Activated CD8-positive, alpha-beta memory T cell treated with anti-CD3 and anti-CD28 coated beads for 1 hour (primary cell): ENCODE measurements around the gene ARL1.
A peak's percentile ranks its signal among the peaks of the same experiment; 100 is the strongest.
"Not testable (repeated sequence)": the region's sequence is repeated elsewhere in the genome, so short reads cannot be mapped to it uniquely, and the experiment has no call there.

Experiments
- DNase-seq, 2 donors: peaks; one replicate each; pipeline ENCODE4 v3.0.0-alpha.2; 2020; ENCODE audit warnings: low read depth in 1 of 2; ENCODE audit errors: extremely low read depth in 1 of 2

The ARL1 gene

DNA sequence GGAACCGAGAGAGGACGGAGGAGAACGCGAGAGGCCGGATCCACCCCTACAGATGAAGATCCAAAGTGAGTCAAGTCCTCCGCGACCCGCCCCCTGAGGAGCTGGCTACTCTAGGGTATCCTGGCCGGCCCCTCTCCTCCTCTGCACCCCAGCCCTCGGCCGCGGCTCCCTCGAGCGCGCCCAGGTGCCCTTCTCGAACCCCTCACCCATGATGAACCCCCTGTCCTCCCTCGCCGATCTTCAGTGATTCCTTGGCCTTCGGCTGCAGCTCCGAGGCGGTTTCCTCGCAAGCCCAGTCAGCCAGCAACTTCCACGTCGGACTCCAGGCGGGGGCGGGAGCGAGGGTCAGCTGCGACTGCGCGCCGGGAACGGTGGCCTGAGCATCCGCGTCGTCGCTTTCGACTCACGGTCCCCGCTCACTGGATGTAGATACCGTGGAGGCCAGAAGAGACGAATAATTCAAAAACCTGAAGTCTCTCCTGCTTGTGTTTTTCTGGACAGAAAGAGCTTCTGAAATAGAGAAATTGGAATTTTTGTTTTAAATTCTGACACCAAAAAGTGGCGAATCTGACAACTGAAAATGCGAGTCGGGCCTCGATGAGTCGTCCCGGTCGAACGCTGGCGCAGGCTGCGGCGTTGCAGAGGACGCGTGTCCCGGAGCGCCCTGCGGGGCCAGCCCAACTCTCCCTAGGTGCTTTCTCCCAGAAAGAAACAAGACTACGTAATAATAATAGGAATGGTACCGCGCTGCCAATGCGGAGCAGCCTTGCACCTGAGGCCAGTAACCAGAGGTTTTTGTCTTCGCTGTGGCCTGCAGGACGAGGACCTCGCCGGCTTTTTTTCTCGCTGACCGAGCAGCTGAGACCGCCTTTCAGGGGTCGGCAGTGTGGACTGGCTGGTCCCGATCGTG lies at the start of gene ARL1:
TSS of gene ARL1 (minus strand) at position 337 of the 910 bp plus-strand sequence. CDS start at position 210, 127 bp downstream.
- peak; percentile 37 to 63 for DNase-seq

DNA sequence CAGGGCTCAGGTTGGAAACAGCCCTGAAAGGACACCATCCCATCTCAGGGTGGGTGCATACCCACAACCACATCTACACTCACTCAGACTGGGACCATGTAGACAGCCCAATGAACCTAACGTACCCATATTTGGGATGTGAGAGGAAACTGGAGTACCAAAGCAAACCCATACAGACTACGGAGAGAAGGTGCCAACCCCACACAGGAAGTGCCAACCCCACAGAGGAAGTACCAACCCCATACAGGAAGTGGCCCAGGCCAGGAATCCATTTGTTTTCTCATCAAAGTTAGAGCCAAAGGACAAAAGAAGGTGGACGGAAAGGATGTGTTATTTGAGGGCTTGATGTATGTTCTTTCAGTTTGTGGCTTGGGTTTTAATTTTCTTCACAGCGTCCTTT lies 48.1 kb upstream of the ARL1 start:
- no peak for DNase-seq

DNA sequence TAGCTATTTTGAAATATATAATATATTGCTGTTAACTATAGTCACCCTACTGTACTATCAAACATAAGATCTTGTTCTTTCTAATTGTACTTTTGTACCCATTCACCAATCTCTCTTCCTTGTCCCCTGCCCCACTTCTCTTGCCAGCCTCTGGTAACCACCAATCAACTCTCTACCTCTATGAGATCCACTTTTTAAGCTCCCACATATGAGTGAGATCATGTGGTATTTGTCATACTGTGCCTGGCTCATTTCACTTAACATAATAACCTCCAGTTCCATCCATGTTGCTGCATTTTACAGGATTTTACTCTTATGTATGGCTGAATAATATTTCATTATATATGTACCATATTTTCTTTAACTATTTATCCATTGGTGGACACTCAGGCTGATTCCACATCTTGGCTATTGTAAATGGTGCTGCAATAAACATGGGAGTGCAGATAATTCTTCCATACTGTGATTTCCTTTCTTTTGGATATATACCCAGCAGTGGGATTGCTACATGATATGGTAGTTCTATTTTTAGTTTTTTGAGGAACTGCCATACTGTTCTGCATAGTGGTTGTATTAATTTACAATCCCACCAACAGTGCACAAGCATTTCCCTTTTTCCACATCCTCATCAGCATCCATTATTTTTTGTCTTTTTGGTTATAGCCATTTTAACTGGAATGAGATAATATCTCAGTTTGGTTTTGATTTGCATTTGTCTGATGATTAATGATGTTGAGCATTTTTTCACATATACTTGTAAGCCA lies 34.1 kb upstream of the ARL1 start:
- DNase-seq = no peak

DNA sequence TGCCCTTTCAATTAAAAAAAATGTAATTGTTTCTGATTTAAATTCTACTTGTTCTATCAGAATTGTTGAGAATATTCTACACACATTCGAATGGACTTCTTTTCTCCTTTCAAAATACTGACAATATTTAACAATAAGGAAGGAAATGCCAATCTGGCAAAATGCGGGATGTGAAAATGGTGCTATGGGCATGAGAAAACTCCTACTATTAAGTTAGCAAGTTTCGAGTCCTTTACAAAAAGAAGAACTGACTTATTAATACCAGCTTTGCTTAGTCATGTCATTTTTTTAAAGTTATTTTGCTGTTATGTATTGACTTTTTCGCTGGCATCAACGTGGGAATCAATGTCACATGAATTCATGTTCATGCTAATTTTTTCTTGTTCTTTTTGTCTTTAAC lies 31.7 kb upstream of the ARL1 start:
- DNase-seq = no peak

DNA sequence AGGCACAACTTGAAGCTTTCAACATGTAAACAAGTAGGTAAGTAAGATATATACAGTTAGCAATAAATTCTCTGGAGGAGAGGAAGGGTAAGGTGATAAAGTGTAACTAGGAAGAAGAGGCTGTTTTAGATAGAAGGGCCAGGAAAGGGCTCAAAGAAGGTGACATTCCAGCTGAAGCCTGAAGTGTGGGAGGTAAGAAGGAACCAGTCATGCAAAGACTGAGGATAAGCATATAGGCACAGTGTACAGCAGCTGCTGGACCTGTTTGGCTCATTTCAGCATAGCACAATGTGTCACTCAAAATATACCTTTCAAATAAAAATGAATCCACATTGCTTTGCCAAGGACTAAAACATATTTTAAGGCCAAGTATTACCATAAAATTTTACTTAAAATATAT lies 28.6 kb upstream of the ARL1 start:
- no peak for DNase-seq

DNA sequence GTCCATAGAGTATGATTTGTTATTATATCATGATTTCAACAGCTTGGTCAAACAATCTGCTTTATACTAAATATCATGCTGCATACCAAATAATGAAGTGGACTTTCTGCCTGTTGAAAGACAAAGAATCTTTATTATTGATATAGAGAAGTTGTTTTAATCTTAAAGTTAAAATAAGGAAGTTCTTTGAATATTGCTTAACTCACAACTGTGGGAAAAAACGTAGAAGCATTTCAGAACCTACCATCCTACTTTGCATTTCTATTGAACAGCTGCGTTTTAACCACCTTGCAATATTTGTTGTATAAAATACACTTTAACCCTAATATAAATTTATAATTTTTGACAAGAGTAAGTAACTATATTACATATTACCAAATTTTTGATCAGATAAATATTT lies 22.9 kb upstream of the ARL1 start:
- no peak for DNase-seq

DNA sequence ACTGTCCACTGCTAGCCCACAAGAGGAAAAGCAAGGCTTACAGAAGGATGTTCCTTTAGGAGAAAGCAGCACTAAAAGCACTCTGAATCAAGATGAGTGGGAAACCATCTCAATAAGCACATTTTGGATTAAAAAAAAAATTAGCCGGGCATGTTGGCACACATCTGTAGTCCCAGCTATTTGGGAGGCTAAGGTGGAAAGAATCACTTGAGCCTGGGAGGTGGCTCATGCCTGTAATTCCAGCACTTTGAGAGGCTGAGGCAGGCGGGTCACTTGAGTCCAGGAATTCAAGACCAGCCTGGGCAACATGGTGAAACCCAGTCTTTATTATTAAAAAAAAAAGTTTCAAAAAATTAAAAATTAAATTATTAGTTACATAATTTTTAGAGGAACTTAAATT lies 17.0 kb upstream of the ARL1 start:
- no peak for DNase-seq

DNA sequence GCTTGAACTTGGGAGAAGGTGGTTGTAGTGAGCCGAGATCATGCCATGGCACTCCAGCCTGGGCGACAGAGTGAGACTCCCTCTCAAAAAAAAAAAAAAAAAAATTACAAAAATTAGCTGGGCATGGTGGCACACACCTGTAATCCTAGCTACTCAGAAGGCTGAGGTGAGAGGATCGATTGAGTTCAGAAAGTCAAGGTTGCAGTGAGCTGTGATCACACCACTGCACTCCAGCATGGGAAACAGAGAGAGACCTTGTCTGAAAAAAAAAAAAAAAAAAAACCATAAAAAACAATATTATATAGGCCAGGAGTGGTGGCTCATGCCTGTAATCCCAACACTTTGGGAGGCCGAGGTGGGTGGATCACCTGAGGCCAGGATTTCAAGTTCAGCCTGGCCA lies 14.5 kb upstream of the ARL1 start:
- DNase-seq = not testable (repeated sequence)

DNA sequence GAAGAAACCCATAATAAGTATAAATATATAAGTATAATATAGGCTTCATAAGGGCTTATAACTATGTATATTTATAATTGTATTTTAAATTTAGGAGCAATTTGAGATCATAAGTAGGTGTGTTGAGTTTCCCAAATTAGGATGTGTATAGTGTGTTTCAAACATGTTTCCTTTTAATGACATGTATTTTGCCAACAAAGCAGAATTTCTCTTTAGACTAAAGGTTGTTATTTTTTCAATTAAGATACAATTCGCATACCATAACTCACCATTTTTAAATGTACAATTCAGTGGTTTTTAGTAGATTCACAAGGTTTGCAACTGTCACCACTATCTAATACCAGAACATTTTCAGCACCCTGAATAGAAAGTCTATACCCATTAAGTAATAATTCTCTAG lies 7.7 kb upstream of the ARL1 start:
- DNase-seq = no peak

DNA sequence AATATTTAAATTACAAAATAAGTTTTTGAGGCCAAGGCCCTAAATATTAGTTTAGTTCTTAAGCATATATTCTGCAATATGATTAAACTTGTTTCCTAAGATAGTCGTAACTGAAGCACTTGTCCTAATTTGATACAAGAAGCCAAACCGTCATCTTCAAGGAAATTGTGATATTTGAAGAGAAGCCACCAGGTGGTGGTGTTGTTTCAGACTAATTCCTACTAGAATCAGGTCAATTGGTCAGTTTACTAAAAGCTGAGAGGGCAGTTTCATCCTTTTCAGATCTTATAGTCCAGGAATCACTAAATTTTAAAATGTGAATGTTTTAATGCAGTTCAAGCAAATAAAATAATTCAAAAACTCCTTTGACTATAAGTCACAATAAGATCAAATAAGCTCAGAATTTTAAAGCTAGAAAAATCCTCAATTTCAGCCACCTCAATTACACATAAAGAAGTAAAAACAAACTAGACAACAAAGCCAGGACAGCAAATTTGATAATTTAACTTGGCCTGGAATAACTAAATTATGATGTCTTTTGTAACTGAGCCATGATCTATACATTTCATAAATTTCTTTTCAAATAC lies 7.1 kb upstream of the ARL1 start:
- DNase-seq = no peak

DNA sequence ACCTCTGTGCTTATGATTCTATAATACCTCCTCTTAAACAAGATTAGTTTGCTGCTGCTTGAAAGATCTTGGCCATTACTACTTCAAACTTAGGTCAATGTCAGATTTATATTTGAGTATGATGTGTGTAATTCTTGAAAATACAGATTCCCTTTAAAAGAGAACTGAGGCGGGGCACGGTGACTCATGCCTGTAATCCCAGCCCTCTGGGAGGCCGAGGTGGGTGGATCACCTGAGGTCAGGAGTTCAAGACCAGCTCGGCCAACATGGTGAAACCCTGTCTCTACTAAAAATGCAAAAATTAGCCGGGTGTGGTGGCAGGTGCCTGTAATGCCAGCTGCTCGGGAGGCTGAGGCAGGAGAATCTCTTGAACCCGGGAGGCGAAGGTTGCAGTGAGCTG lies 2.6 kb upstream of the ARL1 start:
- DNase-seq = not testable (repeated sequence)

DNA sequence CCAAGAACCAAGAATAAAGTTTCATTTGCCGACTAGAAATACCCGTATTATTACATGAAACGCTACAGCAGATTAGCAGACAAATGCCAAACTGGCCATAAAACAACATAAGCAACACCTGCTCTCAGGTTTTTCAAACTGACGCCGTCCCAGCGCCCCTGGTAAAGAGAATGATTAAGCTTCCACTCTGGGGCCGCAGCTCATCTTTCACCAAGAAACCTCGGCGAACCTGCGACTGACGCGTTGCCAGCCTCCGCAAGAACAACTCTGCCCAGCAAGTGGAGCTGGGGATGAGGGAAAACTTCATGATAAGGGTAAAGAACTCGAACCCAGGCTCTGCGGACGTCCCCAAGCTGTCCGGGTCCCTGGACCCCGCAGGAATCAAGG lies 530 bp downstream of the ARL1 start:
- no peak for DNase-seq

DNA sequence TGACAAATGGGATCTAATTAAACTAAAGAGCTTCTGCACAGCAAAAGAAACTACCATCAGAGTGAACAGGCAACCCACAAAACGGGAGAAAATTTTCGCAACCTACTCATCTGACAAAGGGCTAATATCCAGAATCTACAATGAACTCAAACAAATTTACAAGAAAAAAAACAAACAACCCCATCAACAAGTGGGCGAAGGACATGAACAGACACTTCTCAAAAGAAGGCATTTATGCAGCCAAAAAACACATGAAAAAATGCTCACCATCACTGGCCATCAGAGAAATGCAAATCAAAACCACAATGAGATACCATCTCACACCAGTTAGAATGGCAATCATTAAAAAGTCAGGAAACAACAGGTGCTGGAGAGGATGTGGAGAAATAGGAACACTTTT lies 16.4 kb downstream of the ARL1 start:
- DNase-seq = not testable (repeated sequence)

DNA sequence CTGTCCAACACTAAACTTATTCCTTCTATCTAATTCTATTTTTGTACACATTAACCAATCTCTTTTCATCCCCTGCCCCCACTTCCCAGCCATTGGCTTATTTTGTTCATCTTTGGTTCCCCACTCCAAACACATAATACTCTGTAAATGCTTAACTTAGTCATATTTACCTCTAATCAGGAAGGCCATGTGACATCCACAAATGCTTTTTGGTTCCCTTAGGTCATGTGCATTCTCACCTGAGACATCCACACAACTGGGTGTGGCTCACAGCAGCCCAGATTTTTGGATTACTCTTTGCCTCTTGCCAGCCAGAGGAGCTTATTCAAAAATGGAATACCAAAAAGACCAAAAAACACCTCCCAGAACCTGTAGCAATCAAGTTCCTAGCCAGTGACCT lies 28.4 kb downstream of the ARL1 start:
- no peak for DNase-seq

DNA sequence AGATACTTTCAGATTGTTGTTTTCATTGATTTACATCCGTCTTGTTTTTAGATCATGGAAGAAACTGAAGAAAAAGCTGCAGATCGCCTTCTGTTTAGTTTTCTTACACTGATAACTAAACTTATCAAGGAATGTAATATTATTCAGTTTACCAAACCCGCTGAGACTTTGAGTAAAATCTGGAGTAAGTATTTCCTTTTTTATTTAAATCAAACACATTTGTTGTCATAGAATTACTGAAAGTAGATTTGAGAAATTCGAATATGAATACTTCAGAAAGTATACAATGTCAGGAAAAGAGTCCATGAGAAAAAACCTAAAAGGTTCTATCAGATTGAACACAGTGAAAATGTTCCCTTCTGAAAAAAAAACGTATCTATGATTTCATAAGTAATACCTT lies 32.0 kb downstream of the ARL1 start:
- DNase-seq = no peak

DNA sequence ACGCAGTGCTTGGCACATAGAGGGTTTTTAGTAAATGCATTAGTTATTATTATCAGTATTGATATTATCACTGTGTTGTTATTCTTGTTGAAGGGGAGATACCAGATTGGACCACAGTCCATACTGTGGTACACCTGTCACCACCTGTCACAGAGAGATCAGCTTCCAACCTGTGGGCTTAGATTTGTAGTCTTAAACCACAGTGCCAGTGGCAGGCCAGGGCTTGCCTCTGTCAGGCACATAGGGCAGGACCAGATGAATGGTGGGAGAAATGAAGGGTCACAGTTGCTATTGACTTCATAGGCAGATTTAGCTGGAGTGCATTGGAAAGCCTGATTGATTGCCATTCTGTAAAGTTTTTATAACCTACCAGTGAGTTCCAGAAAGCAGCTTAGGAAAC lies 35.1 kb downstream of the ARL1 start:
- no peak for DNase-seq

DNA sequence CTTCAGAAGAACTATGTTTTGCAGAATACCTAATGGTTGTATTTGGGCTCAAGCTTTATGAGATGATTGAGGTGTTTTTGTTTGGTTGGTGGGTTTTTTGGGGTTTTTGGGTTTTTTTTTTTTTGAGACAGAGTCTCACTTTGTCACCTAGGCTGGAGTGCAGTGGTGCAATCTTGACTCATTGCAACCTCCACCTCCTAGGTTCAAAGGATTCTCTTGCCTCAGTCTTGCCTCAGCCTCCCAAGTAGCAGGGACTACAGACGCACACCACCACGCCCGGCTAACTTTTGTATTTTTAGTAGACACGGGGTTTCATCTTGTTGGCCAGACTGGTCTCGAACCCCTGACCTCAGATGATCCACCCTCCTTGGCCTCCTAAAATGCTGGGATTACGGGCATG lies 39.6 kb downstream of the ARL1 start:
- DNase-seq = no peak

DNA sequence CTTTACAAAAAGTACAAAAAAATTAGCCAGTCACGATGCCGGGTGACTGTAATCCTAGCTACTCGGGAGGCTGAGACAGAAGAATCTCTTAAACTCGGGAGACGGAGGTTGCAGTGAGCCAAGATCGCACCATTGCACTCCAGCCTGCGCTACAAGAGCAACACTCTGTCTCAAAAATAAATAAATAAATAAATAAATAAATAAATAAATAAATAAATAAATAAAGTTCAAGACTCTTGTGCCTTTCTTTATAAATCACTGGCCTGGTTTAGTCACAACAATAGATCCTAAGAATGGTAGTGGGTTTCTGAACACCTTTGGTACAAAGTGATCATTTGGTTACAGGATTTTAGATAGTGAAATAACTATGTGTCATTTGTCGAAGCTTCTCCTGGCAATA lies 46.1 kb downstream of the ARL1 start:
- DNase-seq = no peak

DNA sequence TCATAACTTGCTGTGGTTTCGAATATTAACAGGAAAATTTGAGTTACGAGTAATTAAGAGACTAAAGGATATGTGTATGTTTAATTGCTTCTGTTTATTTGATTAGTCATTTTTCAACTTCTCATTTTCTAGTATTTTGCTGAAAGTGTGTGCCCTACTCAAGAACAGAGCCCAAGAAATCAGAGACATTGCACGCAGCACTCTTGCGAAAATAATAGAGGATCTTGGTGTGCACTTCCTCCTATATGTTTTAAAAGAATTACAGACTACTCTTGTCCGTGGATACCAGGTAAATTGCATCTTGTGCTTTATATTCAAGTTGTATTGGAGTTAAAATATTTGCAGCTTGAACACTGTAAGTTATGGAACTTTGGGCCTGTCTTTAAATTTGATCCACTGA lies 50.8 kb downstream of the ARL1 start:
- DNase-seq = no peak

DNA sequence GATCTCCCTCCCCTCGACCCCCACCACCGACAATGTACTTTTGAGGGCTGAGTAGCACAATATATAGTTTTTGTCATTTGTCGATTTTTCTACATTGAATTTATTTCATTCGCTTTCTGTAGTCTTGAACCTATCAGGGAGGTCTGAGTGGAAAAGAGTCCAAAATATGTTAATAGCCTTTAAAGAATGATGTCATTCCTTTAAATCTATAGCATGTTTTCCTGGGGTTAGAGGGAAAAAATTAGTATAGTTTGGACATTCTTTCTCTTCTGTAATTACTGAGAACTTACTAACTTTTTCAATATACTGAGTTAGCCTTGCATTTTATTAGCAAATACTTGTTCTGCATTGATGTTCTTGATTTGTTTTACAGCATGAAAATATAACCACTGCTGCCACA lies 55.9 kb downstream of the ARL1 start:
- DNase-seq = no peak

DNA sequence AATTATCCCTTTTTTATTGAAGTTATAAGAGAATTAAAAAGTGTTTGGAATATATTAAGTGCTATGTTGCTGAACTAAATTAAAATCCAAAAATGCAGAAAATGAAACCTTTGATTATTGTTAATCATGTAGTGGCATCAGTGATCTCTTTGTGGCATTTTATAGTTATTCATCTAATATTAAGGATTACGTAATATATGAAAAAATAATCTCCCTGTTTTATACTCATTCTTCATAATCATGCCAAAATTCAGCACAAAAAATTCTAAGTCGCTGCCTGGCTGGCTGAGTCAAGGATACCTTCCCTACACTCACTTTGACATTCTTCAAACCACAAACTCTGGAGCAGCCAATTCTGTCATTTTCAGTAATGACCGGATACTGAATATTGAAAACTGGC lies 63.7 kb downstream of the ARL1 start:
- no peak for DNase-seq
